Bone marrow (tissue), 2 donors: ENCODE results near the gene NR2C1.
"Not testable (repeated sequence)": the region's sequence is repeated elsewhere in the genome, so short reads cannot be mapped to it uniquely, and the experiment has no call there.

Source experiments
- DNase-seq, 2 donors: peaks; one replicate each; lab custom pipeline; 2025; lab: John Stamatoyannopoulos, UW

The NR2C1 gene

GRCh38 chr12:95002754-95003153 is 70.7 kb downstream of the NR2C1 start:
- no peak for DNase-seq

- peak in 1 of 2 donors; percentile 7 for DNase-seq
Observed at GRCh38 chr12:94998326-94998725, 75.1 kb downstream of the NR2C1 start.

- DNase-seq = no peak
Observed at GRCh38 chr12:94997726-94998125, 75.7 kb downstream of the NR2C1 start.

- DNase-seq = no peak
Observed at GRCh38 chr12:94997061-94997460, 76.4 kb downstream of the NR2C1 start.

- no peak for DNase-seq
Observed at GRCh38 chr12:94994312-94994711, 79.1 kb downstream of the NR2C1 start.

GRCh38 chr12:94993855-94994254 is 79.6 kb downstream of the NR2C1 start:
- DNase-seq = not testable (repeated sequence)

GRCh38 chr12:94990222-94990621 is 83.2 kb downstream of the NR2C1 start:
- DNase-seq = no peak

GRCh38 chr12:94988471-94988870 is 84.9 kb downstream of the NR2C1 start:
- DNase-seq = no peak

- DNase-seq = no peak
Observed at GRCh38 chr12:94987801-94988200, 85.6 kb downstream of the NR2C1 start.

GRCh38 chr12:94987076-94987669 is 86.2 kb downstream of the NR2C1 start:
- DNase-seq = no peak

GRCh38 chr12:94985099-94985498 is 88.3 kb downstream of the NR2C1 start:
- not testable (repeated sequence) for DNase-seq

GRCh38 chr12:94983321-94983720 is 90.1 kb downstream of the NR2C1 start:
- no peak for DNase-seq

GRCh38 chr12:94982456-94982855 is 91.0 kb downstream of the NR2C1 start:
- DNase-seq = no peak

- no peak for DNase-seq
Observed at GRCh38 chr12:94980577-94980976, 92.8 kb downstream of the NR2C1 start.

GRCh38 chr12:94979941-94980340 is 93.5 kb downstream of the NR2C1 start:
- DNase-seq = no peak

GRCh38 chr12:94977766-94978468 is 95.5 kb downstream of the NR2C1 start:
- no peak for DNase-seq

- no peak for DNase-seq
Observed at GRCh38 chr12:94973221-94973620, 100.2 kb downstream of the NR2C1 start.

- no peak for DNase-seq
Observed at GRCh38 chr12:94972795-94973194, 100.6 kb downstream of the NR2C1 start.

- no peak for DNase-seq
Observed at GRCh38 chr12:94971923-94972322, 101.5 kb downstream of the NR2C1 start.

GRCh38 chr12:94970560-94970959 is 102.9 kb downstream of the NR2C1 start:
- DNase-seq = no peak
